H1 (cell line): ENCODE data around the gene TMEM272. TPM values are rescaled to one million over a fixed set of nuclear protein-coding genes. Genes with fewer than 3 reads are reported as not detected.

Experiments used
- EGR1 ChIP-seq: IDR thresholded peaks from 2 replicates; pipeline ENCODE4 v1.6.1; 2011; ENCODE audit warnings: low read depth, low read length, borderline replicate concordance
- GABPA ChIP-seq: IDR thresholded peaks from 2 replicates; pipeline ENCODE4 v1.6.1; 2011; ENCODE audit warnings: mild to moderate bottlenecking, low read length, moderate library complexity, borderline replicate concordance; ENCODE audit not compliant: insufficient read depth
- JUND ChIP-seq: IDR thresholded peaks from 2 replicates; pipeline ENCODE4 v1.6.1; 2011; ENCODE audit warnings: mild to moderate bottlenecking, improper control_type of control experiment, low read length
- PHF8 ChIP-seq: fragments of 200-600 bp; sonication (generic); conservative IDR thresholded peaks from 2 replicates; pipeline ENCODE4 v1.7.1; 2012; ENCODE audit warnings: low read depth, mild to moderate bottlenecking, inconsistent platforms, low read length, moderate library complexity
- POU5F1 ChIP-seq: IDR thresholded peaks from 2 replicates; pipeline ENCODE4 v1.6.1; 2011; ENCODE audit warnings: low read depth, mild to moderate bottlenecking, low read length, moderate library complexity
- RAD21 ChIP-seq, 2 experiments: IDR thresholded peaks in 1 of 2; conservative IDR thresholded peaks in 1 of 2; 2 replicates each; pipeline ENCODE4 v1.6.1; 2011; ENCODE audit warnings: low read depth in 2 of 2, low read length in 2 of 2, improper control_type of control experiment in 1 of 2, inconsistent platforms in 1 of 2, mild to moderate bottlenecking in 1 of 2, moderate library complexity in 1 of 2
- polyA plus RNA-seq, 7 experiments: library from polyadenylated mRNA; depleted of rRNA in 3 of 7; stranded (reverse) in 5 of 7; unstranded in 2 of 7; fragments of >200 nt in 5 of 7; fragments of 200-250 nt in 2 of 7; gene quantifications; 1 replicate in 5 of 7; 2 replicates in 1 of 7; 4 replicates in 1 of 7; pipeline versions ENCODE4 v1.2.1 to v1.2.3, GENCODE V29; 2011 to 2013; ENCODE audit warnings: missing spikeins in 2 of 7, mixed read lengths in 2 of 7
- total RNA-seq: library from RNA; stranded (reverse); fragmentation: NEBNext Ultra II Directional; extraction: Animal tissue kit (Norgen Biotek cat#: 25700); gene quantifications from 2 replicates; pipeline ENCODE4 v1.2.1, GENCODE V29; 2021

TMEM272 gene
- total and polyA plus RNA-seq, 2 of the 8 experiments (the other 6 are each of a cell fraction or from before 2014, with no cell fraction given), result 0.05 TPM; not detected in 1

DNA sequence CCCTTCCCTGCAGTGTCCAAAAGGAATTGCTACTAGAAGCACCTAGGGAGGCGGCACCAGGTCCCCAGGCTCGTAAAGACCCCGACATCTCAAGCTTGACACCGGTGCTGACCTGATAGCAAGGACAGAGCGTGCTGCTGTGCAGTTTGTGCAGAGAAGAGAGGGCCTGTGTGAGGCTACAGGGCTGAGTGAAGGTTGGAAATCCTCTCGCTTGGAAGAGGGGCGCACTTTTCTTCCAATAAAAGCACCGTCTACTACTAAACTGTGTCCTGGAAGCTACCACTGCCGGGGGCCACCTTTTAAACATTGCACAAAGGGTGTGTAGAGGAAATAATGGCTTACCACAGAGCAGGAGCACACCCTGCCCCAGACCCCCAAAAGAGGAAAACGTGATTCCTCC, 11.0 kb downstream of the TMEM272 start (continued):
- no peak for TF ChIP-seq POU5F1
- TF ChIP-seq GABPA, result no peak
- TF ChIP-seq EGR1, result no peak
- TF ChIP-seq JUND, result no peak
- no peak for TF ChIP-seq RAD21 (IDR thresholded peaks at IDR 0.05 in 1 of 2, conservative IDR thresholded peaks at IDR 0.05 in 1 of 2; ENCODE audit: low read depth in 2 of 2, low read length in 2 of 2)
- TF ChIP-seq PHF8, result no peak
- TF ChIP-seq, all 59 proteins: peak for 0
